HepG2 (cell line): Measurements from ENCODE around the gene DENND4B. TPM values are rescaled to one million over a fixed set of nuclear protein-coding genes. Genes with fewer than 3 reads are reported as not detected.

ENCODE experiments used
- ATF1 ChIP-seq: IDR thresholded peaks from 2 replicates; pipeline ENCODE4 v1.6.1; 2016; ENCODE audit warnings: mild to moderate bottlenecking, control low read depth
- ATM ChIP-seq: fragments of 450-650 bp; IDR thresholded peaks from 2 replicates; pipeline ENCODE4 v1.7.1; 2017; ENCODE audit warnings: mild to moderate bottlenecking, borderline replicate concordance
- ETV6 ChIP-seq: sonication (generic); formaldehyde crosslinking; conservative IDR thresholded peaks from 2 replicates; pipeline ENCODE4 v1.4.0; 2020; ENCODE audit warnings: missing genetic modification reagents
- HOXD1 ChIP-seq: sonication (generic); formaldehyde crosslinking; IDR thresholded peaks from 2 replicates; pipeline ENCODE4 v1.5.0; 2020; ENCODE audit warnings: missing genetic modification reagents
- KMT2B ChIP-seq: IDR thresholded peaks from 2 replicates; pipeline ENCODE4 v1.6.1; 2016; ENCODE audit warnings: missing genetic modification reagents, missing compliant biosample characterization
- RFXAP ChIP-seq: sonication (generic); formaldehyde crosslinking; IDR thresholded peaks from 2 replicates; pipeline ENCODE4 v1.4.0; 2020; ENCODE audit warnings: missing genetic modification reagents, borderline replicate concordance
- SP2 ChIP-seq: sonication (generic); formaldehyde crosslinking; IDR thresholded peaks from 2 replicates; pipeline ENCODE4 v1.5.1; 2020; ENCODE audit warnings: mild to moderate bottlenecking, missing genetic modification reagents
- ZBTB8A ChIP-seq: sonication (generic); formaldehyde crosslinking; IDR thresholded peaks from 2 replicates; pipeline ENCODE4 v1.4.0; 2020; ENCODE audit warnings: mild to moderate bottlenecking, low read depth, missing genetic modification reagents, borderline replicate concordance
- ZNF180 ChIP-seq: sonication (generic); formaldehyde crosslinking; IDR thresholded peaks from 2 replicates; pipeline ENCODE4 v1.4.0; 2020; ENCODE audit warnings: low read depth, missing genetic modification reagents, borderline replicate concordance
- polyA plus RNA-seq, 8 experiments: library from polyadenylated mRNA; depleted of rRNA in 3 of 8; stranded (reverse) in 7 of 8; unstranded in 1 of 8; fragments of >200 nt; fragmentation: Illumina TruSeq in 4 of 8; extraction: Trizol in 4 of 8; gene quantifications; 2 replicates each; pipeline versions ENCODE4 v1.2.1 to v1.2.3, GENCODE V29; 2011 to 2016; ENCODE audit warnings: low read depth in 4 of 8, missing spikeins in 1 of 8, mixed read lengths in 1 of 8; ENCODE audit not compliant: insufficient read depth in 1 of 8
- total RNA-seq, 5 experiments: library from RNA; depleted of rRNA; stranded (reverse); fragments of >200 nt; fragmentation: Illumina TruSeq; extraction: Trizol; gene quantifications; 2 replicates each; pipeline ENCODE4 v1.2.3, GENCODE V29; 2016; ENCODE audit warnings: low read depth in 1 of 5
- TF ChIP-seq, protein P1 (sequence below): sonication (generic); formaldehyde crosslinking; IDR thresholded peaks from 2 replicates; pipeline ENCODE4 v1.9.0; 2021; ENCODE audit warnings: mild to moderate bottlenecking, missing genetic modification reagents
- TF ChIP-seq, protein P2 (sequence below): sonication (generic); formaldehyde crosslinking; IDR thresholded peaks from 2 replicates; pipeline ENCODE4 v1.5.1; 2020; ENCODE audit warnings: missing genetic modification reagents, mild to moderate bottlenecking, borderline replicate concordance
- TF ChIP-seq, protein P3 (sequence below): conservative IDR thresholded peaks from 2 replicates; pipeline ENCODE4 v1.6.1; 2018; ENCODE audit warnings: missing genetic modification reagents
- TF ChIP-seq, protein P4 (sequence below): IDR thresholded peaks from 2 replicates; pipeline ENCODE4 v1.6.1; 2012; ENCODE audit warnings: low read length, improper control_type of control experiment
- TF ChIP-seq, protein P5 (sequence below): sonication (generic); formaldehyde crosslinking; IDR thresholded peaks from 2 replicates; pipeline ENCODE4 v1.8.1; 2023; ENCODE audit warnings: mild to moderate bottlenecking, missing genetic modification reagents

Gene DENND4B
- total and polyA plus RNA-seq, 2 of the 13 experiments (the other 11 are each of a cell fraction or from before 2014, with no cell fraction given) = 15.1 to 20.3 TPM

DNA sequence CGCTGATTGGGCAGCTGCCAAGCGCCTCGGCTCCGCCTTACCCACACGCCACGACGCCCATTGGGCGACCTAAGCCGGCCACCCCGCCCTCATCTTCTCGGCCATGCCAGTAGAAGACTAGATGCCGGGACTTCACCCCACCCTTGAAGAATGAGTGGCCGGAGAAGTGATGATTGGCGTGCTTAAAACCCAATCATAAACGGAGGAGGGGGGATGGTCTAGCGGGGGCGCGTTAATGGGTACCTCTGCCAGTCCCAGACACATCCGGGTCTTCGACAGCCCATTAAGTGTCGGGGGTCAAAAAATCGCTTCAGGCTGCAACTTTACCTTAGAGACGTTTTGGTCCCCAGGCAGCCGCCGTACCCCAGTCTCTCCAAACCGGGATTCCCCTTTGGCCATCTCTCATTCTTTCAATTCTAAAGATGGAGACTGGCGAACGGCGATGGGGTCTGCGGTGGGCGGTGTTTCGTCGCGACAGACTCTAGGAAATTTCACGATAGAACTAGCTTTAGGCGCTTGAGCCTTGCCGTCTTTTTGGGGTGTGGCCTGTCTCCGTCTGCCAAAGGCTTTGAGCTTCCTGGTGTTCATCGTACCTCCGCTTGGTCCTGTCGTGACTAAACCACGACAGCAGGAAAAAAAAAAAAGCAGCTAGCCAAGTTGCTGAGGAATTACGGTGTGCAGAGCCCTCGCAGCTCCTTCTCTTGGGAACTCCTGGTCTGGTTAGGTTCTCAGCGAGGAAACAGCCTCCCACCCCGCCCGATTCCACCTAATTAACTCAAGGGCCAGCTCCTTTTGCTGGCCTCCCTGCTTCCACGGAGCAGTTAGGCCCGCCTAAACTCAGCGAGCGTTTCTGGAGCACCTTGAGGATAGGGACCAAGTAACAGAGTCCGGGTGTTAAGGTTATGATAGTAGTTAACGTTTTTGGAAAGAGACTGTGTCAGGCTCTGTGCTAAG lies 23.3 kb downstream of the DENND4B start, which contains the start of gene GATAD2B (continued):
- TF ChIP-seq, protein P1, sequence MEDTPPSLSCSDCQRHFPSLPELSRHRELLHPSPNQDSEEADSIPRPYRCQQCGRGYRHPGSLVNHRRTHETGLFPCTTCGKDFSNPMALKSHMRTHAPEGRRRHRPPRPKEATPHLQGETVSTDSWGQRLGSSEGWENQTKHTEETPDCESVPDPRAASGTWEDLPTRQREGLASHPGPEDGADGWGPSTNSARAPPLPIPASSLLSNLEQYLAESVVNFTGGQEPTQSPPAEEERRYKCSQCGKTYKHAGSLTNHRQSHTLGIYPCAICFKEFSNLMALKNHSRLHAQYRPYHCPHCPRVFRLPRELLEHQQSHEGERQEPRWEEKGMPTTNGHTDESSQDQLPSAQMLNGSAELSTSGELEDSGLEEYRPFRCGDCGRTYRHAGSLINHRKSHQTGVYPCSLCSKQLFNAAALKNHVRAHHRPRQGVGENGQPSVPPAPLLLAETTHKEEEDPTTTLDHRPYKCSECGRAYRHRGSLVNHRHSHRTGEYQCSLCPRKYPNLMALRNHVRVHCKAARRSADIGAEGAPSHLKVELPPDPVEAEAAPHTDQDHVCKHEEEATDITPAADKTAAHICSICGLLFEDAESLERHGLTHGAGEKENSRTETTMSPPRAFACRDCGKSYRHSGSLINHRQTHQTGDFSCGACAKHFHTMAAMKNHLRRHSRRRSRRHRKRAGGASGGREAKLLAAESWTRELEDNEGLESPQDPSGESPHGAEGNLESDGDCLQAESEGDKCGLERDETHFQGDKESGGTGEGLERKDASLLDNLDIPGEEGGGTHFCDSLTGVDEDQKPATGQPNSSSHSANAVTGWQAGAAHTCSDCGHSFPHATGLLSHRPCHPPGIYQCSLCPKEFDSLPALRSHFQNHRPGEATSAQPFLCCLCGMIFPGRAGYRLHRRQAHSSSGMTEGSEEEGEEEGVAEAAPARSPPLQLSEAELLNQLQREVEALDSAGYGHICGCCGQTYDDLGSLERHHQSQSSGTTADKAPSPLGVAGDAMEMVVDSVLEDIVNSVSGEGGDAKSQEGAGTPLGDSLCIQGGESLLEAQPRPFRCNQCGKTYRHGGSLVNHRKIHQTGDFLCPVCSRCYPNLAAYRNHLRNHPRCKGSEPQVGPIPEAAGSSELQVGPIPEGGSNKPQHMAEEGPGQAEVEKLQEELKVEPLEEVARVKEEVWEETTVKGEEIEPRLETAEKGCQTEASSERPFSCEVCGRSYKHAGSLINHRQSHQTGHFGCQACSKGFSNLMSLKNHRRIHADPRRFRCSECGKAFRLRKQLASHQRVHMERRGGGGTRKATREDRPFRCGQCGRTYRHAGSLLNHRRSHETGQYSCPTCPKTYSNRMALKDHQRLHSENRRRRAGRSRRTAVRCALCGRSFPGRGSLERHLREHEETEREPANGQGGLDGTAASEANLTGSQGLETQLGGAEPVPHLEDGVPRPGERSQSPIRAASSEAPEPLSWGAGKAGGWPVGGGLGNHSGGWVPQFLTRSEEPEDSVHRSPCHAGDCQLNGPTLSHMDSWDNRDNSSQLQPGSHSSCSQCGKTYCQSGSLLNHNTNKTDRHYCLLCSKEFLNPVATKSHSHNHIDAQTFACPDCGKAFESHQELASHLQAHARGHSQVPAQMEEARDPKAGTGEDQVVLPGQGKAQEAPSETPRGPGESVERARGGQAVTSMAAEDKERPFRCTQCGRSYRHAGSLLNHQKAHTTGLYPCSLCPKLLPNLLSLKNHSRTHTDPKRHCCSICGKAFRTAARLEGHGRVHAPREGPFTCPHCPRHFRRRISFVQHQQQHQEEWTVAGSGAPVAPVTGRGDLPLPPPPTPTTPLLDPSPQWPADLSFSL (CRISPR knock-in tag) = no peak
- TF ChIP-seq KMT2B (CRISPR knock-in tag) (peak; percentile 51), ATM (no peak), ZBTB8A (no peak), SP2 (CRISPR knock-in tag) (peak; percentile 96), RFXAP (CRISPR knock-in tag) (no peak; the same call in 1 of the 2 replicates), ATF1 (CRISPR knock-in tag) (no peak), ZNF180 (CRISPR knock-in tag) (no peak), ETV6 (CRISPR knock-in tag) (no peak; the same call in 1 of the 2 replicates), HOXD1 (CRISPR knock-in tag) (no peak)
- TF ChIP-seq, protein P2, sequence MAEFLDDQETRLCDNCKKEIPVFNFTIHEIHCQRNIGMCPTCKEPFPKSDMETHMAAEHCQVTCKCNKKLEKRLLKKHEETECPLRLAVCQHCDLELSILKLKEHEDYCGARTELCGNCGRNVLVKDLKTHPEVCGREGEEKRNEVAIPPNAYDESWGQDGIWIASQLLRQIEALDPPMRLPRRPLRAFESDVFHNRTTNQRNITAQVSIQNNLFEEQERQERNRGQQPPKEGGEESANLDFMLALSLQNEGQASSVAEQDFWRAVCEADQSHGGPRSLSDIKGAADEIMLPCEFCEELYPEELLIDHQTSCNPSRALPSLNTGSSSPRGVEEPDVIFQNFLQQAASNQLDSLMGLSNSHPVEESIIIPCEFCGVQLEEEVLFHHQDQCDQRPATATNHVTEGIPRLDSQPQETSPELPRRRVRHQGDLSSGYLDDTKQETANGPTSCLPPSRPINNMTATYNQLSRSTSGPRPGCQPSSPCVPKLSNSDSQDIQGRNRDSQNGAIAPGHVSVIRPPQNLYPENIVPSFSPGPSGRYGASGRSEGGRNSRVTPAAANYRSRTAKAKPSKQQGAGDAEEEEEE (CRISPR knock-in tag) = no peak
- TF ChIP-seq, protein P3, sequence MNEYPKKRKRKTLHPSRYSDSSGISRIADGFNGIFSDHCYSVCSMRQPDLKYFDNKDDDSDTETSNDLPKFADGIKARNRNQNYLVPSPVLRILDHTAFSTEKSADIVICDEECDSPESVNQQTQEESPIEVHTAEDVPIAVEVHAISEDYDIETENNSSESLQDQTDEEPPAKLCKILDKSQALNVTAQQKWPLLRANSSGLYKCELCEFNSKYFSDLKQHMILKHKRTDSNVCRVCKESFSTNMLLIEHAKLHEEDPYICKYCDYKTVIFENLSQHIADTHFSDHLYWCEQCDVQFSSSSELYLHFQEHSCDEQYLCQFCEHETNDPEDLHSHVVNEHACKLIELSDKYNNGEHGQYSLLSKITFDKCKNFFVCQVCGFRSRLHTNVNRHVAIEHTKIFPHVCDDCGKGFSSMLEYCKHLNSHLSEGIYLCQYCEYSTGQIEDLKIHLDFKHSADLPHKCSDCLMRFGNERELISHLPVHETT (CRISPR knock-in tag) = peak; percentile 73
- TF ChIP-seq, protein P4, sequence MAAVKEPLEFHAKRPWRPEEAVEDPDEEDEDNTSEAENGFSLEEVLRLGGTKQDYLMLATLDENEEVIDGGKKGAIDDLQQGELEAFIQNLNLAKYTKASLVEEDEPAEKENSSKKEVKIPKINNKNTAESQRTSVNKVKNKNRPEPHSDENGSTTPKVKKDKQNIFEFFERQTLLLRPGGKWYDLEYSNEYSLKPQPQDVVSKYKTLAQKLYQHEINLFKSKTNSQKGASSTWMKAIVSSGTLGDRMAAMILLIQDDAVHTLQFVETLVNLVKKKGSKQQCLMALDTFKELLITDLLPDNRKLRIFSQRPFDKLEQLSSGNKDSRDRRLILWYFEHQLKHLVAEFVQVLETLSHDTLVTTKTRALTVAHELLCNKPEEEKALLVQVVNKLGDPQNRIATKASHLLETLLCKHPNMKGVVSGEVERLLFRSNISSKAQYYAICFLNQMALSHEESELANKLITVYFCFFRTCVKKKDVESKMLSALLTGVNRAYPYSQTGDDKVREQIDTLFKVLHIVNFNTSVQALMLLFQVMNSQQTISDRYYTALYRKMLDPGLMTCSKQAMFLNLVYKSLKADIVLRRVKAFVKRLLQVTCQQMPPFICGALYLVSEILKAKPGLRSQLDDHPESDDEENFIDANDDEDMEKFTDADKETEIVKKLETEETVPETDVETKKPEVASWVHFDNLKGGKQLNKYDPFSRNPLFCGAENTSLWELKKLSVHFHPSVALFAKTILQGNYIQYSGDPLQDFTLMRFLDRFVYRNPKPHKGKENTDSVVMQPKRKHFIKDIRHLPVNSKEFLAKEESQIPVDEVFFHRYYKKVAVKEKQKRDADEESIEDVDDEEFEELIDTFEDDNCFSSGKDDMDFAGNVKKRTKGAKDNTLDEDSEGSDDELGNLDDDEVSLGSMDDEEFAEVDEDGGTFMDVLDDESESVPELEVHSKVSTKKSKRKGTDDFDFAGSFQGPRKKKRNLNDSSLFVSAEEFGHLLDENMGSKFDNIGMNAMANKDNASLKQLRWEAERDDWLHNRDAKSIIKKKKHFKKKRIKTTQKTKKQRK = peak; percentile 65
- TF ChIP-seq, protein P5, sequence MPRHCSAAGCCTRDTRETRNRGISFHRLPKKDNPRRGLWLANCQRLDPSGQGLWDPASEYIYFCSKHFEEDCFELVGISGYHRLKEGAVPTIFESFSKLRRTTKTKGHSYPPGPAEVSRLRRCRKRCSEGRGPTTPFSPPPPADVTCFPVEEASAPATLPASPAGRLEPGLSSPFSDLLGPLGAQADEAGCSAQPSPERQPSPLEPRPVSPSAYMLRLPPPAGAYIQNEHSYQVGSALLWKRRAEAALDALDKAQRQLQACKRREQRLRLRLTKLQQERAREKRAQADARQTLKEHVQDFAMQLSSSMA (CRISPR knock-in tag) = peak; percentile 67; the same call in 1 of the 2 replicates
